Measurements from ENCODE around the gene NMT1. TPM values are rescaled to one million over a fixed set of nuclear protein-coding genes. Genes with fewer than 3 reads are reported as not detected.

The NMT1 gene
- total RNA-seq, 4 donors from 2014 or later = 63.5 to 129 (median 69.1) TPM

- no peak for ATAC-seq
- TF ChIP-seq POLR2A (IDR thresholded peaks at IDR 0.05) (no peak), POLR2AphosphoS5 (IDR thresholded peaks at IDR 0.05) (no peak), EP300 (IDR thresholded peaks at IDR 0.05) (no peak), CTCF (IDR thresholded peaks at IDR 0.05) (no peak)
- Histone ChIP-seq H3K9me3 (no peaks in the 10 kb centered on the region), H3K27me3 (no peaks in the 10 kb centered on the region), H3K36me3 (no peaks in the 10 kb centered on the region), H3K4me3 (peak overlapping the region; percentile 70 to 86), H3K27ac (peak overlapping the region; percentile 10 to 98 (median 84)), H3K4me1 (peaks cover 3 to 71% (median 26%) of the 10 kb centered on the region in 3 donors)
- WGBS, 2 donors (ENCODE audit: low coverage in 1 of 2) = 10 to 14% methylated on average over 8 of the region's 8 CpGs
These were observed 90.0 kb downstream of the NMT1 start for GRCh38 chr17:45150911-45151809.

- ATAC-seq = no peak
- Histone ChIP-seq H3K27ac (peak overlapping the region in 2 of 4 donors; percentile 8 to 38), H3K27me3 (no peaks in the 10 kb centered on the region), H3K9me3 (no peaks in the 10 kb centered on the region), H3K4me3 (no peak overlapping the region), H3K36me3 (no peaks in the 10 kb centered on the region), H3K4me1 (peaks cover 3 to 96% (median 45%) of the 10 kb centered on the region in 3 donors)
- WGBS, 2 donors (ENCODE audit: low coverage in 1 of 2) = 100% methylated on average over 1 to 2 of the region's 4 CpGs
- TF ChIP-seq CTCF (IDR thresholded peaks at IDR 0.05) (no peak), POLR2AphosphoS5 (IDR thresholded peaks at IDR 0.05) (no peak), POLR2A (IDR thresholded peaks at IDR 0.05) (no peak), EP300 (IDR thresholded peaks at IDR 0.05) (no peak)
These were observed 93.9 kb downstream of the NMT1 start for GRCh38 chr17:45155029-45155428.

- Histone ChIP-seq H3K36me3 (no peaks in the 10 kb centered on the region), H3K4me3 (no peak overlapping the region), H3K4me1 (peaks cover 3 to 96% (median 45%) of the 10 kb centered on the region in 3 donors), H3K27me3 (no peaks in the 10 kb centered on the region), H3K9me3 (no peaks in the 10 kb centered on the region), H3K27ac (peak overlapping the region in 2 of 4 donors; percentile 10 to 38)
- 88 to 100% methylated on average over 1 to 2 of the region's 2 CpGs for WGBS, 2 donors (ENCODE audit: low coverage in 1 of 2)
- no peak for ATAC-seq
- TF ChIP-seq EP300 (IDR thresholded peaks at IDR 0.05) (no peak), POLR2AphosphoS5 (IDR thresholded peaks at IDR 0.05) (no peak), CTCF (IDR thresholded peaks at IDR 0.05) (no peak)
These were observed 94.4 kb downstream of the NMT1 start for GRCh38 chr17:45155483-45155882.

- no peak for ATAC-seq
- no peaks in the 10 kb centered on the region for H3K27me3 ChIP-seq
- H3K4me1 ChIP-seq = peaks cover 3 to 88% (median 43%) of the 10 kb centered on the region in 3 donors
- no peaks in the 10 kb centered on the region for H3K36me3 ChIP-seq
- WGBS, 2 donors (ENCODE audit: low coverage in 1 of 2) = 79 to 92% methylated on average over 3 of the region's 3 CpGs
- peak overlapping the region in 1 of 4 donors; percentile 38 for H3K27ac ChIP-seq
- TF ChIP-seq EP300 (IDR thresholded peaks at IDR 0.05) = no peak
- no peak for TF ChIP-seq CTCF (IDR thresholded peaks at IDR 0.05)
- H3K4me3 ChIP-seq = no peak overlapping the region
- no peaks in the 10 kb centered on the region for H3K9me3 ChIP-seq
These were observed 95.1 kb downstream of the NMT1 start for GRCh38 chr17:45156242-45156641.

Small RNA genes within 50 kb of the gene (small RNA-seq; reads per million reads assigned to genes)
- 0 to 0.64 (median 0.27) reads per million in 4 donors for gene MIR6784
- gene RF00019 = 0 reads per million in 4 donors

Other genes with a start within 250 kb of the NMT1 start
- gene GJC1, start 231.0 kb upstream of the NMT1 start, total RNA-seq = 10 to 100 TPM; 28.2 to 78.3 (median 44.5) TPM
- 1 to 10 TPM; 1.1 to 2.5 (median 1.5) TPM for gene HIGD1B, start 213.4 kb upstream of the NMT1 start, total RNA-seq
- gene EFTUD2, start 161.9 kb upstream of the NMT1 start, total RNA-seq = 10 to 100 TPM; 45.1 to 71.2 (median 57.8) TPM
- gene GFAP, start 145.8 kb upstream of the NMT1 start, total RNA-seq = 1 to 10 TPM in 2 of 4 donors, under 1 TPM in 1, not detected in 1; 0.77 to 3.8 (median 1.1) TPM
- under 1 TPM in 3 of 4 donors, not detected in 1; 0.08 to 0.35 (median 0.27) TPM for gene KIF18B, start 113.5 kb upstream of the NMT1 start, total RNA-seq
- gene C1QL1, start 93.0 kb upstream of the NMT1 start, total RNA-seq = 1 to 10 TPM; 4.1 to 7.1 (median 5.0) TPM
- 10 to 100 TPM; 50.3 to 68.2 (median 58.0) TPM for gene DCAKD, start 9.7 kb upstream of the NMT1 start, total RNA-seq
- 100 to 1,000 TPM in 2 of 4 donors, 10 to 100 TPM in 2; 50.4 to 147 (median 81.8) TPM for gene PLCD3, start 71.2 kb downstream of the NMT1 start, total RNA-seq
- 10 to 100 TPM; 15.0 to 28.8 (median 23.5) TPM for gene ACBD4, start 74.4 kb downstream of the NMT1 start, total RNA-seq
- gene HEXIM1, start 87.2 kb downstream of the NMT1 start, total RNA-seq = 10 to 100 TPM; 48.3 to 56.3 (median 53.8) TPM
- gene HEXIM2, start 100.6 kb downstream of the NMT1 start, total RNA-seq = 10 to 100 TPM in 1 of 4 donors, 1 to 10 TPM in 3; 3.8 to 11.1 (median 8.6) TPM
- 10 to 100 TPM; 12.0 to 21.9 (median 14.9) TPM for gene FMNL1, start 160.6 kb downstream of the NMT1 start, total RNA-seq
- not detected for gene SPATA32, start 200.8 kb downstream of the NMT1 start, total RNA-seq